ENCODE measurements around the gene TTC3. TPM values are rescaled to one million over a fixed set of nuclear protein-coding genes. Genes with fewer than 3 reads are reported as not detected.

Gene TTC3
- polyA plus RNA-seq, 1 donor from 2014 or later = 332 TPM

DNA sequence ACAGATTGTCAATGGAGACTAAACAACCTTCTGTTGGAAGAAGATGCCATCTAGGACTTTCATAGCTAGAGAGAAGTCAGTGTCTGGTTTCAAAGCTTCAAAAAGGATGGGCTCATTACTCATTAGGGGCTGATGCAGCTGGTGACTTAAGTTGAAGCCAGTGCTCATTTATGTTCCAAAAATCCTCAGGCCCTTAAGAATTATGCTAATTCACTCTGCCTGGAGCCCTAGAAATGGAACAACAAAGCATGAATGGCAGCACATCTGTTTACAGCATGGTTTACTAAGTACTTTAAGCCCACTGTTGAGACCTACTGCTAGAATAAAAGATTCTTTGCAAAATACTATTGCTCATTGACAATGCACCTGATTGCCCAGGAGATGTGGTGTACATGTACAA is 63.7 kb downstream of the TTC3 start:
- Histone ChIP-seq H3K9ac (ENCODE audit: low read length) (no peak overlapping the region), H2AFZ (ENCODE audit: low read depth, low read length) (no peak overlapping the region), H3K4me3 (ENCODE audit: low read length) (no peak overlapping the region), H3F3A (ENCODE audit: insufficient read depth, low read length, poor library complexity, severe bottlenecking) (no peaks in the 10 kb centered on the region), H3K27ac (ENCODE audit: low read length) (no peak overlapping the region), H4K20me1 (ENCODE audit: insufficient read depth) (no peaks in the 10 kb centered on the region), H3K9me2 (ENCODE audit: insufficient read depth, low read length) (no peaks in the 10 kb centered on the region), H3K79me2 (replicated peaks; ENCODE audit: insufficient read depth, low read length) (no peaks in the 10 kb centered on the region), H3K9me3 (ENCODE audit: low read length) (no peaks in the 10 kb centered on the region), H3K4me2 (ENCODE audit: low read length) (no peak overlapping the region), H3K36me3 (ENCODE audit: insufficient read depth, low read length) (peaks cover 51% of the 10 kb centered on the region), H3K27me3 (ENCODE audit: insufficient read depth, low read depth, low read length) (no peaks in the 10 kb centered on the region)
- TF ChIP-seq, protein P1, sequence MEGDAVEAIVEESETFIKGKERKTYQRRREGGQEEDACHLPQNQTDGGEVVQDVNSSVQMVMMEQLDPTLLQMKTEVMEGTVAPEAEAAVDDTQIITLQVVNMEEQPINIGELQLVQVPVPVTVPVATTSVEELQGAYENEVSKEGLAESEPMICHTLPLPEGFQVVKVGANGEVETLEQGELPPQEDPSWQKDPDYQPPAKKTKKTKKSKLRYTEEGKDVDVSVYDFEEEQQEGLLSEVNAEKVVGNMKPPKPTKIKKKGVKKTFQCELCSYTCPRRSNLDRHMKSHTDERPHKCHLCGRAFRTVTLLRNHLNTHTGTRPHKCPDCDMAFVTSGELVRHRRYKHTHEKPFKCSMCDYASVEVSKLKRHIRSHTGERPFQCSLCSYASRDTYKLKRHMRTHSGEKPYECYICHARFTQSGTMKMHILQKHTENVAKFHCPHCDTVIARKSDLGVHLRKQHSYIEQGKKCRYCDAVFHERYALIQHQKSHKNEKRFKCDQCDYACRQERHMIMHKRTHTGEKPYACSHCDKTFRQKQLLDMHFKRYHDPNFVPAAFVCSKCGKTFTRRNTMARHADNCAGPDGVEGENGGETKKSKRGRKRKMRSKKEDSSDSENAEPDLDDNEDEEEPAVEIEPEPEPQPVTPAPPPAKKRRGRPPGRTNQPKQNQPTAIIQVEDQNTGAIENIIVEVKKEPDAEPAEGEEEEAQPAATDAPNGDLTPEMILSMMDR (IDR thresholded peaks at IDR 0.05; ENCODE audit: poor library complexity, severe bottlenecking) = no peak
- TF ChIP-seq EP300 (conservative IDR thresholded peaks at IDR 0.05; ENCODE audit: poor library complexity, severe bottlenecking) (no peak), EZH2 (IDR thresholded peaks at IDR 0.05; ENCODE audit: borderline replicate concordance, insufficient read depth, low read length, poor library complexity, severe bottlenecking) (no peak), POLR2AphosphoS5 (IDR thresholded peaks at IDR 0.05) (no peak), TAF1 (IDR thresholded peaks at IDR 0.05; ENCODE audit: low read depth) (no peak), SMC3 (conservative IDR thresholded peaks at IDR 0.05; ENCODE audit: poor library complexity) (no peak)
- TF ChIP-seq, protein P2, sequence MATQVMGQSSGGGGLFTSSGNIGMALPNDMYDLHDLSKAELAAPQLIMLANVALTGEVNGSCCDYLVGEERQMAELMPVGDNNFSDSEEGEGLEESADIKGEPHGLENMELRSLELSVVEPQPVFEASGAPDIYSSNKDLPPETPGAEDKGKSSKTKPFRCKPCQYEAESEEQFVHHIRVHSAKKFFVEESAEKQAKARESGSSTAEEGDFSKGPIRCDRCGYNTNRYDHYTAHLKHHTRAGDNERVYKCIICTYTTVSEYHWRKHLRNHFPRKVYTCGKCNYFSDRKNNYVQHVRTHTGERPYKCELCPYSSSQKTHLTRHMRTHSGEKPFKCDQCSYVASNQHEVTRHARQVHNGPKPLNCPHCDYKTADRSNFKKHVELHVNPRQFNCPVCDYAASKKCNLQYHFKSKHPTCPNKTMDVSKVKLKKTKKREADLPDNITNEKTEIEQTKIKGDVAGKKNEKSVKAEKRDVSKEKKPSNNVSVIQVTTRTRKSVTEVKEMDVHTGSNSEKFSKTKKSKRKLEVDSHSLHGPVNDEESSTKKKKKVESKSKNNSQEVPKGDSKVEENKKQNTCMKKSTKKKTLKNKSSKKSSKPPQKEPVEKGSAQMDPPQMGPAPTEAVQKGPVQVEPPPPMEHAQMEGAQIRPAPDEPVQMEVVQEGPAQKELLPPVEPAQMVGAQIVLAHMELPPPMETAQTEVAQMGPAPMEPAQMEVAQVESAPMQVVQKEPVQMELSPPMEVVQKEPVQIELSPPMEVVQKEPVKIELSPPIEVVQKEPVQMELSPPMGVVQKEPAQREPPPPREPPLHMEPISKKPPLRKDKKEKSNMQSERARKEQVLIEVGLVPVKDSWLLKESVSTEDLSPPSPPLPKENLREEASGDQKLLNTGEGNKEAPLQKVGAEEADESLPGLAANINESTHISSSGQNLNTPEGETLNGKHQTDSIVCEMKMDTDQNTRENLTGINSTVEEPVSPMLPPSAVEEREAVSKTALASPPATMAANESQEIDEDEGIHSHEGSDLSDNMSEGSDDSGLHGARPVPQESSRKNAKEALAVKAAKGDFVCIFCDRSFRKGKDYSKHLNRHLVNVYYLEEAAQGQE (IDR thresholded peaks at IDR 0.05; ENCODE audit: borderline replicate concordance) = no peak

DNA sequence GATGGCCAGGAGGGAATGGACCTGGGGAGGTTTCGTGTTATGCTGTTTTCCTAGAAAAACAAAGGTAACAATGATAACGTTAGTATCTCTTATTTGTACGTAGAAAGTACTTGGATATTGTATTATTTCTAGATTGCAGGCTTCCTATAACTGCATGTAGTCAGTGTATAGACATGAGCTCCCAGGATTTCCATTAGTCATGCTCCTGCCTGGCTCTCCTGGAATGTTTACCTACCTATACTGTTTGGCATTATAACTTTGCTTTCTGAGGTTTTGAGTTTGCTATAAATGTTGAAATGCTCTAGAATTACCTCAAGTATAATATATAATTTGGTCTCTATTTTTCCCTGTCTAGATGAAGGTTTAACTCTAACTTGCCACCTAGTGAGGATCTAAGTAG is 66.1 kb downstream of the TTC3 start:
- H3K4me3 ChIP-seq (ENCODE audit: low read length) = no peak overlapping the region
- peaks cover 51% of the 10 kb centered on the region for H3K36me3 ChIP-seq (ENCODE audit: insufficient read depth, low read length)
- H3F3A ChIP-seq (ENCODE audit: insufficient read depth, low read length, poor library complexity, severe bottlenecking) = no peaks in the 10 kb centered on the region
- no peak overlapping the region for H3K9ac ChIP-seq (ENCODE audit: low read length)
- TF ChIP-seq, protein P2 (IDR thresholded peaks at IDR 0.05; ENCODE audit: borderline replicate concordance) = no peak
- no peak for TF ChIP-seq POLR2AphosphoS5 (IDR thresholded peaks at IDR 0.05)
- TF ChIP-seq EP300 (conservative IDR thresholded peaks at IDR 0.05; ENCODE audit: poor library complexity, severe bottlenecking) = no peak
- no peak for TF ChIP-seq RAD21 (conservative IDR thresholded peaks at IDR 0.05)
- TF ChIP-seq MXI1 (conservative IDR thresholded peaks at IDR 0.05; ENCODE audit: poor library complexity, severe bottlenecking) = no peak
- H3K9me2 ChIP-seq (ENCODE audit: insufficient read depth, low read length) = no peaks in the 10 kb centered on the region
- no peak overlapping the region for H2AFZ ChIP-seq (ENCODE audit: low read depth, low read length)
- no peak overlapping the region for H3K4me2 ChIP-seq (ENCODE audit: low read length)
- H3K9me3 ChIP-seq (ENCODE audit: low read length) = no peaks in the 10 kb centered on the region
- H4K20me1 ChIP-seq (ENCODE audit: insufficient read depth) = no peaks in the 10 kb centered on the region
- H3K27ac ChIP-seq (ENCODE audit: low read length) = no peak overlapping the region
- no peaks in the 10 kb centered on the region for H3K79me2 ChIP-seq (replicated peaks; ENCODE audit: insufficient read depth, low read length)
- no peaks in the 10 kb centered on the region for H3K27me3 ChIP-seq (ENCODE audit: insufficient read depth, low read depth, low read length)

All from neural cell (in vitro differentiated cells).